ENCODE measurements around the gene MYO9B.

MYO9B gene

GRCh38 chr19:17192751-17193150 is 117.2 kb downstream of the MYO9B start:
- DNase-seq, result no peak

- no peak for DNase-seq
Measured at GRCh38 chr19:17194608-17195007, 119.0 kb downstream of the MYO9B start.

- no peak for DNase-seq
Measured at GRCh38 chr19:17195106-17195505, 119.5 kb downstream of the MYO9B start.

GRCh38 chr19:17196610-17197009 is 121.0 kb downstream of the MYO9B start:
- no peak for DNase-seq

DNA sequence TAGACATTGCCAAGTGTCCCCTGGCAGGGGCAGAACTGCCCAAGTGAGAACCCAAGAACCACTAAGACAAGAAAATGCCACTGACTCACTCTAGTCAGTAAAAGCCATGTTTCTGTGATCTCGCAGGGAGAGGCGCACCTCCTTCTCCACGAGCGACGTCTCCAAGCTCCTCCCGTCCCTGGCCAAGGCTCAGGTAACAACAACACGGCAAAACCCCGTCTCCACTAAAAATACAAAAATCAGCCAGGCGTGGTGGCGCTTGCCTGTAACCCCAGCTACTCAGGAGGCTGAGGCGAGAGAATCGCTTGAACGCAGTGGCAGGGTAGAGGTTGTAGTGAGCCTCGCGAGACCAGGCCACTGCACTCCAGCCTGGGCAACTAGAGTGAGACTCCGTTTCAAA is 122.1 kb downstream of the MYO9B start:
- DNase-seq, result no peak

- no peak for DNase-seq
Measured at GRCh38 chr19:17200408-17201079, 125.0 kb downstream of the MYO9B start.

DNA sequence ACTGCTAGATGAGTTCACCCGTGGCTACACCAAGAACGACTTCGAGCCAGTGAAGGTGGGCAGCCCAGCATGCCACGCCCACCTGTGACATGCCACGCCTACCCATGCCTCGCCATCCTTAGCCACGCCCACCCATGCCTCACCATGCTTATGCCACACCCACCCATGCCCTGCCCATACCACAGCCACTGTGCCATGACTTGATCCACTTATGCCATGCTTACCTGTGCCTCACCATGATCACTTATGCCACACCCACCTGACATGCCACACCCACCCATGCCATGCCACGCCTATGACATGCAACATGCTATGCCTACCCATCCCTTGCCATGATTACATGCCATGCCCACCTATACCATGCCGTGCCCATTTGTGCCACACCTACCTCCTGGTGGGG is 126.7 kb downstream of the MYO9B start:
- DNase-seq, result no peak

DNA sequence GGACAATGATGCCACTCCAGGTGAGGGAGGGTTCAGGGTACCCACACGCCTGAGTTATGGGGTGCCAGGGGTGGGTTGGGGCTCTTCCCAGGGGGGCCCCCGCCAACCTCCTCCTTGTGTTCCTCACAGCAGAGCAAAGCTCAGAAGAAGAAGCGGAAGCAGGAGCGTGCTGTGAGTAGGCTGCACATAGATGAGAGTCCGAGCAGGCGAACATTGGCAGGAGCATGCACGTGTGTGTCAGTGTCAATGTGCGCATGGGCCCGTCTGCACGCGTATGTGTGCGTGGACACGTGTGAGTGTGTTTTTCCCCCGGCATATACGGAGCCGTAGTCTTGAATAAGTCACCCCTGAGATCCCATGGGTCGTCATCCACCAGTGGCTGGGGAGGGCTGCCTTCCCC is 127.1 kb downstream of the MYO9B start:
- DNase-seq, result no peak

- DNase-seq, result peak; percentile 19 to 66 (median 59)
Measured at GRCh38 chr19:17205237-17206140, 129.9 kb downstream of the MYO9B start.

DNA sequence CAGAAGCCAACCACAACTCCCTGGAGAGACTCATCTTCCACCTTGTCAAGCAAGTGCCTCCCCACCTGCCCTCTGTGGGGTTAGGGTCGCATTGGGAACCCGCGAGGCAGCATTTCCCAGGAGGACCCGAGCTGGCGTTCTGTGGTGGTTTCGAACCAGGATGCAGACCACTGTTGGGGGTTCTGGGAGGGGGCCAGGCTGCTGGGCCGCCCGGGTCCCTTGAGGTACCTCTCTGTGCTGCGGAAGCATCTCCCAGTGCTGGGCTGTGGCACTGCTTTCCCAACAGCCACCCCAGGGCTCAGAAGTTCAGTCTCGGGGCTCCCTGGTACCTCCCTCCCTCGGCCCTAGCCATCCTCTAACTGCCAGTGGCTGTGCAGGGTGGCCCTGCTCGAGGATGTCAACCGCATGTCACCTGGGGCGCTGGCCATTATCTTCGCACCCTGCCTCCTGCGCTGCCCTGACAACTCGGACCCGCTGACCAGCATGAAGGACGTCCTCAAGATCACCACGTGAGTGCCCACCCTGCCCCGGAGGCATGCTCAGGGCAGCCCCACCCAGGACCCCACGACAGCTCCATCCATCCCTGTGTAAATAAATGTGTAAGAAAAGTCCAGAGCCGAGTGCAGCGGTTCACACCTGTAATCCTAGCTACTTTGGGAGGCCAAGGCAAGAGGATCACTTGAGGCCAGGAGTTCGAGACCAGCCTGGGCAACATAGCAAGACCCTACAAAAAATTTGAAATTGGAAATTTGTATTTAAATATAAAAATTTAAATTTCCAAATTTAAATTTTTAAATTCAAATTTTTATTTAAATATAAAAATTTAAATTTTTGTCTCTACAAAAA is 131.4 kb downstream of the MYO9B start:
- DNase-seq, result no peak

DNA sequence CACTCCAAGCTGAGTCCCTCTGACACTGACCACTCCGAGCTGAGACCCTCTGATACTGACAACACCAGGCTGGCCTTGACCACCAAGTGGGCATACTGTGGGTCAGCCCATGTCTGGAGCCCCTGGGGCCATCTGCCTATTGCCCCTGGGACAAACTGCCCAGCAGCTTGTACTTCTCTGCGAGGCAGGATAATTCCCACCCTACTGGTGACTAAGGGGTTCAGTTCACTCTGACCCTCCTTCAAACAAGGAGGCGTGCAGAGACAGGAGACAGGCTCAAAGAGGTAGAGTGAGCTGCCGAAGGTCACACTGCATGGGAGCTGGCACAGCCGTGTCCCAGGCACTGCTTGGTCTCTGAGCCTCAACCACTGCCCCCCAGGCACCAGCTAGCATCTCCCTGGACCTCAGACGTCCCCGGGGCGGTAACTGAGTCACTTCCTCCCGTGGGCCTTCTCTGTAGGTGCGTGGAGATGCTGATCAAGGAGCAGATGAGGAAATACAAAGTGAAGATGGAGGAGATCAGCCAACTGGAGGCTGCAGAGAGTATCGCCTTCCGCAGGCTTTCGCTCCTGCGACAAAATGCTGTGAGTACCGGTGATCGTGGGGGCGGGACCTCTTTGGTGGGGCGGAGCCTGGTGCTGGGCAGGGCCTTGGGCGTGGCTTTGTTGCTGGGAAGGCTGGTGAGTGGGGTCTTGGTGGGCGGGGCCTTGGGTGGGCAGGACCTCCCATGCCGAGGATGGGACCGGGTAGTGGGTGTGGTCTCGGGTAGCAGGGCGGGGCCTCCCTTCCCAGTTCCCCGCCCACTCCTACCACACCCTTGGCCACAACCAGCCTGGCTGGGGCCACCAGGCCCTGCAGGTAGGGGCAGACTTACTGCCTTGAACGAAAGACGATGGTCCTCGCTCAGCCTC is 133.8 kb downstream of the MYO9B start:
- peak in 3 of 6 experiments; percentile 13 to 34 (median 32) for DNase-seq

DNA sequence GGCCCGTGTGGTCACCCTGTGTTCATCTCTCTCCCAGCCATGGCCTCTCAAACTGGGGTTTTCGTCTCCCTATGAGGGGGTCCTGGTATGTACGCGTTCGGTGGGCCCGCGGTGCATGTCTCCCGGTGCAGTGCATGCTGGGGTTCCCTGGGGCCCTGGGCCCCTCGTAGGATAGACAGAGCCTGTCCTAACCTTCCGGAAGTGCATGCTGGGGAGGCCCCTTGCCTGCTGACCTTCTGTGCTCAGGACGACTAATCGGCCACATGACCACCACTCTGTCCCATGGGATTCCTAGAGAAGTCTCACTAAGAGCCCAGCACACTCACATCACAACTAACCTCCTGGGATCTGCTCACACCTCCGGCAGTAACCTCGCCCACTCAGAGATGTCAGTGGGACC is 134.7 kb downstream of the MYO9B start:
- DNase-seq, result no peak

- DNase-seq, result no peak
Measured at GRCh38 chr19:17211547-17212446, 136.2 kb downstream of the MYO9B start.

GRCh38 chr19:17213334-17213733 is 137.8 kb downstream of the MYO9B start:
- no peak for DNase-seq

DNA sequence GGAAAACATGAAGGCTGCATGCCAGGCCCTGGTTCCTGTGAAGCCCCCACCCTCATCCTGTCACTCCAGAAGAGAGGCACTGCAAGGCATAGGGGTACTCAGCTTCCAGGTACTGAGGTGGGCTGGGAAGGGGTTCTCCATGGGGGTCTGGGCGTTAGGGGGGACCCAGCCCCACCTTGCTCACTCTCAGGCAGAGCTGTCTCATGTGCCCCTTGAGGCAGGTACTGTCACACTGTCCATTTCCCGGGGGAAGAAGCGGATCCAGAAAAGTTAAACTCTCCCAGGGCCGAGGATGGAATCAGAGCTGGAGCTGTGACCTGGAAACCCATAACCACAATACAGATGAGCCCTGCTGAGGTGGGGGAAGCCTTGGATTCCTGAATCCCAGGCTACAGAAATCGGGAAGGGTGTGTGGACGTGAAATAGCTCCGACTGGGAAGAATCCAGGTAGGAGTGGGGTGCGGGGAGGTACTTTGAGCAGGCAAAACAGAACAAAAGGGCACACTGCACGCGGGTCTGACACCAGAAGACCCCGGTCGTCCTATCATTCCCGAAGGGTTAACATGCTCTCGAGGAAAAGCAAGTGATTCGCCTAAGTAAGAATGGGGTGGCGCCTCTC is 139.0 kb downstream of the MYO9B start:
- DNase-seq, result no peak

GRCh38 chr19:17215127-17215971 is 139.8 kb downstream of the MYO9B start, which contains the start of gene USE1:
Gene USE1, plus strand, starts transcription at chr19:17215357. Its CDS starts 49 bp downstream, at chr19:17215406.
- peak; percentile 77 to 88 (median 84) for DNase-seq

DNA sequence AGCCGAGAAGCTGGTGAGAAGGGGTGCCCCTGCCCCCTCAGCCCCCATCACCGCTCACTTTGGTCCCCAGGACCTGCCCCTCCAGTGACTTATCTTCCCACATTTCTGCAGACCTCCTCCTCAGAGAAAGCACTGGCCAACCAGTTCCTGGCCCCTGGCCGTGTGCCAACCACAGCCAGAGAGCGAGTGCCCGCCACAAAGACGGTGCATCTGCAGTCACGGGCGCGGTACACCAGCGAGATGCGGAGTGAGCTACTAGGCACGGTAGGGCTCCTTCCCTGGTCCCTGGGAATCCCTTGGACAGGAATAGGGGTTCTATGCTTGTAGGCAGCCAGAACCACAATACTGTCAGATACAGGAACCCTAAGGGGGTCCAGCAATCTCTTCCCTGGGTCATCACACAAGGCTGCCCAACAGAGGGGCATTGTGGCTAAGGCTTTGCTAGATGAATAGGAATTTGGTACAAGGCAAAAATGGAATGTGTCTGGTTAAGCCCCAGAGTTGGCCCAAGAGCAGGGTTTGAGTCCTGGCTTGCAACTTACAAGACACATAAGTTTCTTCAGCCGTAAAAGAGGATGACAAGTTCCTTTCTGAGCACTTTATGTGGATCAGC is 140.6 kb downstream of the MYO9B start:
- no peak for DNase-seq

- DNase-seq, result no peak
Measured at GRCh38 chr19:17219286-17219685, 143.7 kb downstream of the MYO9B start.

GRCh38 chr19:17220207-17220758 is 144.7 kb downstream of the MYO9B start:
- DNase-seq, result no peak

Measured in stimulated activated naive CD4-positive, alpha-beta T cell (primary cell).